Osteocyte (in vitro differentiated cells): ENCODE measurements around the gene DDTL. TPM values are rescaled to one million over a fixed set of nuclear protein-coding genes. Genes with fewer than 3 reads are reported as not detected.

Experiments
- DNase-seq: peaks from one replicate; pipeline ENCODE4 v3.0.0; 2021; ENCODE audit warnings: mixed read lengths; ENCODE audit not compliant: unreplicated experiment; ENCODE audit errors: extremely low spot score
- H3K27ac Mint-ChIP-seq: one replicate; pipeline ENCODE4 v1.8.0; 2021; ENCODE audit warnings: mild to moderate bottlenecking, mixed read lengths; ENCODE audit not compliant: unreplicated experiment
- H3K27me3 Mint-ChIP-seq: one replicate; pipeline ENCODE4 v1.8.0; 2021; ENCODE audit warnings: mixed read lengths; ENCODE audit not compliant: unreplicated experiment
- H3K36me3 Mint-ChIP-seq: one replicate; pipeline ENCODE4 v1.8.0; 2021; ENCODE audit warnings: mixed read lengths; ENCODE audit not compliant: unreplicated experiment
- H3K4me1 Mint-ChIP-seq: one replicate; pipeline ENCODE4 v1.8.0; 2021; ENCODE audit warnings: mixed read lengths; ENCODE audit not compliant: unreplicated experiment
- H3K4me3 Mint-ChIP-seq: one replicate; pipeline ENCODE4 v1.8.0; 2021; ENCODE audit warnings: mild to moderate bottlenecking, moderate library complexity, mixed read lengths; ENCODE audit not compliant: unreplicated experiment
- H3K9me3 Mint-ChIP-seq: one replicate; pipeline ENCODE4 v1.8.0; 2021; ENCODE audit warnings: mixed read lengths; ENCODE audit not compliant: unreplicated experiment
- CTCF ChIP-seq: fragments of 200-600 bp; sonication (generic); IDR thresholded peaks from 2 replicates; pipeline ENCODE4 v1.5.0; 2021; ENCODE audit warnings: antibody characterized with exemption, mild to moderate bottlenecking, moderate library complexity
- total RNA-seq: library from RNA; stranded (reverse); gene quantifications from 2 replicates; pipeline ENCODE4 v1.2.1, GENCODE V29; 2021

Gene DDTL
- total RNA-seq, 1 donor from 2014 or later: not detected

GRCh38 chr22:24010018-24010391 lies 43.3 kb downstream of the DDTL start:
- Mint-ChIP-seq H3K36me3 (no peaks in the 10 kb centered on the region), H3K4me3 (peak overlapping the region; percentile 50), H3K9me3 (no peaks in the 10 kb centered on the region), H3K27me3 (no peaks in the 10 kb centered on the region), H3K4me1 (peaks cover 18% of the 10 kb centered on the region), H3K27ac (no peak overlapping the region)
- DNase-seq: no peak
- TF ChIP-seq CTCF: no peak

- peak overlapping the region; percentile 94 for H3K27ac Mint-ChIP-seq
- peak overlapping the region; percentile 96 for H3K4me3 Mint-ChIP-seq
- H3K9me3 Mint-ChIP-seq: no peaks in the 10 kb centered on the region
- H3K4me1 Mint-ChIP-seq: peaks cover 18% of the 10 kb centered on the region
- no peak for DNase-seq
- H3K36me3 Mint-ChIP-seq: no peaks in the 10 kb centered on the region
- TF ChIP-seq CTCF: no peak
- H3K27me3 Mint-ChIP-seq: no peaks in the 10 kb centered on the region
Measured at GRCh38 chr22:24011735-24012068, 45.0 kb downstream of the DDTL start.

DNA sequence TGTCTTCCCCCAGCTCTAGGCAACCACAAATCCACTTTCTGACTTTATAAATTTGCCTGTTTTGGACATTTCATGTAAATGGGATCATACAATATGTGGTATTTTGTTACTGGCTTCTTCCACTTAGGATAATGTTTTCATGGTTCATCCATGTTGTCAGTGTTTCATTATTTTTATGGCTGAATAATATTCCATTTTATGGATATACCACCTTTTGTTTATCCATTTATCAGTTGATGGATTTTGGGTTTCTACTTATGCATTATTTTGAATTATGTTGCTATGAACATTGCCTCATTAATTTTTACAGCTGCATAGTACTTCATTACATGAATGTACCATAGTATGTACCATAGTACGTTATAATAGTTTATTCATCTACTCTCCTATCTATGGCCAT lies 49.5 kb downstream of the DDTL start:
- H3K4me3 Mint-ChIP-seq: no peak overlapping the region
- H3K36me3 Mint-ChIP-seq: peaks cover 3% of the 10 kb centered on the region
- H3K27me3 Mint-ChIP-seq: no peaks in the 10 kb centered on the region
- H3K4me1 Mint-ChIP-seq: peaks cover 18% of the 10 kb centered on the region
- no peak overlapping the region for H3K27ac Mint-ChIP-seq
- no peak for DNase-seq
- no peaks in the 10 kb centered on the region for H3K9me3 Mint-ChIP-seq
- no peak for TF ChIP-seq CTCF

DNA sequence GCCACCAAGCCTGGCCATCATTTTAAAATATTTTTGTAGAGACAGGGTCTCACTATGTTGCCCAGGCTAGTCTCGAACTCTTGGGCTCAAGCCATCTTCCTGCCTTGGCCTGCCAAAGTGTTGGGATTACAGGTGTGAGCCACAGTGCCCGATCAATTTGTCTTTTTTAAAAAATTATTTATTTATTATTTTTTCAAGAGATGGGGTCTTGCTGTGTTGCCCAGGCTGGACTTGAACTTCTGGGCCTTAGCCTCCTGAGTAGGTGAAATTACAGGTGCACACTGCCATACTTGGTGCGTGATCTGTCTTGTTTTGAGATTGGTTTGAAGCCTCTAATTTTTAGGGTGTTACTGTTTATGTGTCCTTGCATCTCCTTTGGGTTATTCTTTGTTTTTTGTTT lies 54.6 kb downstream of the DDTL start:
- peaks cover 15% of the 10 kb centered on the region for H3K36me3 Mint-ChIP-seq
- no peak overlapping the region for H3K4me3 Mint-ChIP-seq
- DNase-seq: peak; percentile 36
- no peaks in the 10 kb centered on the region for H3K4me1 Mint-ChIP-seq
- no peaks in the 10 kb centered on the region for H3K27me3 Mint-ChIP-seq
- TF ChIP-seq CTCF: no peak
- H3K27ac Mint-ChIP-seq: no peak overlapping the region
- H3K9me3 Mint-ChIP-seq: peaks cover 10% of the 10 kb centered on the region

Other genes with a start within 250 kb of the DDTL start
- gene ZNF70, start 215.8 kb upstream of the DDTL start, total RNA-seq: 12.5 TPM in 2 replicates
- gene VPREB3, start 212.5 kb upstream of the DDTL start, total RNA-seq: not detected in 2 replicates
- gene C22orf15, start 203.9 kb upstream of the DDTL start, total RNA-seq: not detected in 2 replicates
- 30.6 and 34.0 TPM in 2 replicates for gene CHCHD10, start 198.9 kb upstream of the DDTL start, total RNA-seq
- 72.5 and 76.5 TPM in 2 replicates for gene MMP11, start 194.0 kb upstream of the DDTL start, total RNA-seq
- 126 and 127 TPM in 2 replicates for gene SMARCB1, start 179.9 kb upstream of the DDTL start, total RNA-seq
- 0.52 and 0.56 TPM in 2 replicates for gene DERL3, start 127.9 kb upstream of the DDTL start, total RNA-seq
- gene SLC2A11, start 109.0 kb upstream of the DDTL start, total RNA-seq: 19.0 and 22.6 TPM in 2 replicates
- gene MIF, start 72.5 kb upstream of the DDTL start, total RNA-seq: 354 and 363 TPM in 2 replicates
- gene GSTT2B, start 5.7 kb upstream of the DDTL start, total RNA-seq: not detected in 2 replicates
- 108 and 113 TPM in 2 replicates for gene DDT, start 7.6 kb downstream of the DDTL start, total RNA-seq
- not detected in 2 replicates for gene GSTT2, start 13.2 kb downstream of the DDTL start, total RNA-seq
- gene GSTT4, start 38.6 kb downstream of the DDTL start, total RNA-seq: not detected in 2 replicates
- gene CABIN1, start 44.4 kb downstream of the DDTL start, total RNA-seq: 53.4 and 55.6 TPM in 2 replicates
- 4.2 and 4.5 TPM in 2 replicates for gene SUSD2, start 214.6 kb downstream of the DDTL start, total RNA-seq